GM18951 (cell line): ENCODE results near the gene CYBA.

ENCODE experiments used
- POLR2A ChIP-seq: IDR thresholded peaks from 4 replicates; pipeline ENCODE4 v1.6.1; 2011; ENCODE audit warnings: mild to moderate bottlenecking; ENCODE audit not compliant: insufficient read length, insufficient read depth; ENCODE audit errors: extremely low read depth
- in situ Hi-C: fragments of 300-500 bp; cut with MboI; formaldehyde crosslinking; loops from one replicate; pipeline ENCODE4 v1.12.0; 2022; ENCODE audit warnings: low sequenced_read_pairs, mixed read lengths, inconsistent platforms; ENCODE audit not compliant: unreplicated experiment

Gene CYBA

GRCh38 chr16:88650749-88651275 lies at the start of gene CYBA:
TSS of gene CYBA (minus strand) at chr16:88651053. CDS start at chr16:88651013, 40 bp downstream.
- in situ Hi-C loops = no loop called here
- TF ChIP-seq POLR2A = peak; percentile 92

GRCh38 chr16:88700322-88700635 lies 49.4 kb upstream of the CYBA start:
- no peak for TF ChIP-seq POLR2A
- in situ Hi-C loops = no loop called here

- no peak for TF ChIP-seq POLR2A
- in situ Hi-C loops = no loop called here
Observed at GRCh38 chr16:88699180-88699579, 48.3 kb upstream of the CYBA start.

- peak; percentile 9 for TF ChIP-seq POLR2A
Observed at GRCh38 chr16:88698646-88699045, 47.8 kb upstream of the CYBA start.

GRCh38 chr16:88697831-88698615 lies 47.2 kb upstream of the CYBA start:
- no peak for TF ChIP-seq POLR2A
- in situ Hi-C loops = no loop called here

More at GRCh38 chr16:88698646-88699045, 47.8 kb upstream of the CYBA start:
- in situ Hi-C loops = no loop called here

GRCh38 chr16:88697116-88697830 lies 46.4 kb upstream of the CYBA start:
- in situ Hi-C loops = no loop called here
- no peak for TF ChIP-seq POLR2A

GRCh38 chr16:88696441-88696840 lies 45.6 kb upstream of the CYBA start:
- in situ Hi-C loops = no loop called here
- no peak for TF ChIP-seq POLR2A

GRCh38 chr16:88695753-88696152 lies 44.9 kb upstream of the CYBA start:
- in situ Hi-C loops = no loop called here
- no peak for TF ChIP-seq POLR2A

- in situ Hi-C loops = no loop called here
- TF ChIP-seq POLR2A = no peak
Observed at GRCh38 chr16:88695218-88695617, 44.4 kb upstream of the CYBA start.

GRCh38 chr16:88694221-88695087 lies 43.6 kb upstream of the CYBA start:
- no peak for TF ChIP-seq POLR2A
- in situ Hi-C loops = no loop called here

- no peak for TF ChIP-seq POLR2A
- in situ Hi-C loops = no loop called here
Observed at GRCh38 chr16:88693420-88694177, 42.7 kb upstream of the CYBA start.

- in situ Hi-C loops = no loop called here
- TF ChIP-seq POLR2A = no peak
Observed at GRCh38 chr16:88692861-88693260, 42.0 kb upstream of the CYBA start.

- no peak for TF ChIP-seq POLR2A
- in situ Hi-C loops = no loop called here
Observed at GRCh38 chr16:88691924-88692560, 41.2 kb upstream of the CYBA start.
